ENCODE results near the gene F2RL3.

Gene F2RL3

GRCh38 chr19:16856091-16856490, 32.7 kb upstream of the F2RL3 start:
- no peaks in the 10 kb centered on the region; the same call in 1 of the 2 replicates for H3K36me3 ChIP-seq (ENCODE audit: insufficient read depth)
- no peaks in the 10 kb centered on the region for H3K4me1 ChIP-seq (ENCODE audit: low read depth, poor library complexity, severe bottlenecking)
- TF ChIP-seq CTCF (conservative IDR thresholded peaks at IDR 0.05; ENCODE audit: low read depth, low read length) = no peak
- no peaks in the 10 kb centered on the region for H3K79me2 ChIP-seq (ENCODE audit: insufficient read depth, low read depth)
- H3K9ac ChIP-seq = no peak overlapping the region
- H2AFZ ChIP-seq (ENCODE audit: low read depth) = no peak overlapping the region
- H3K27me3 ChIP-seq (ENCODE audit: insufficient read depth, low read depth) = no peaks in the 10 kb centered on the region
- H3K4me2 ChIP-seq = no peak overlapping the region
- H3K27ac ChIP-seq = no peak overlapping the region
- H3K4me3 ChIP-seq (IDR thresholded peaks at IDR 0.05; ENCODE audit: insufficient read depth, low read depth, low read length) = no peak overlapping the region
- no peaks in the 10 kb centered on the region for H4K20me1 ChIP-seq (ENCODE audit: insufficient read depth)

- Histone ChIP-seq H3K27ac (no peak overlapping the region), H3K4me1 (ENCODE audit: low read depth, poor library complexity, severe bottlenecking) (no peaks in the 10 kb centered on the region), H3K27me3 (ENCODE audit: insufficient read depth, low read depth) (no peaks in the 10 kb centered on the region), H3K79me2 (ENCODE audit: insufficient read depth, low read depth) (no peaks in the 10 kb centered on the region), H4K20me1 (ENCODE audit: insufficient read depth) (no peaks in the 10 kb centered on the region), H2AFZ (ENCODE audit: low read depth) (no peak overlapping the region), H3K4me2 (no peak overlapping the region), H3K36me3 (ENCODE audit: insufficient read depth) (no peaks in the 10 kb centered on the region), H3K9ac (no peak overlapping the region), H3K4me3 (IDR thresholded peaks at IDR 0.05; ENCODE audit: insufficient read depth, low read depth, low read length) (no peak overlapping the region)
- TF ChIP-seq CTCF (conservative IDR thresholded peaks at IDR 0.05; ENCODE audit: low read depth, low read length) = no peak
Measured at GRCh38 chr19:16859626-16860025, 29.2 kb upstream of the F2RL3 start.

- Histone ChIP-seq H3K27me3 (ENCODE audit: insufficient read depth, low read depth) (no peaks in the 10 kb centered on the region), H3K4me3 (IDR thresholded peaks at IDR 0.05; ENCODE audit: insufficient read depth, low read depth, low read length) (no peak overlapping the region), H3K4me2 (no peak overlapping the region), H3K27ac (no peak overlapping the region), H3K9ac (no peak overlapping the region), H2AFZ (ENCODE audit: low read depth) (no peak overlapping the region), H3K36me3 (ENCODE audit: insufficient read depth) (no peaks in the 10 kb centered on the region), H3K4me1 (ENCODE audit: low read depth, poor library complexity, severe bottlenecking) (no peaks in the 10 kb centered on the region), H4K20me1 (ENCODE audit: insufficient read depth) (no peaks in the 10 kb centered on the region), H3K79me2 (ENCODE audit: insufficient read depth, low read depth) (no peaks in the 10 kb centered on the region)
- TF ChIP-seq CTCF (conservative IDR thresholded peaks at IDR 0.05; ENCODE audit: low read depth, low read length) = no peak
Measured at GRCh38 chr19:16860118-16860517, 28.7 kb upstream of the F2RL3 start.

- H4K20me1 ChIP-seq (ENCODE audit: insufficient read depth) = no peaks in the 10 kb centered on the region
- H3K9ac ChIP-seq = no peak overlapping the region
- no peaks in the 10 kb centered on the region for H3K36me3 ChIP-seq (ENCODE audit: insufficient read depth)
- no peak overlapping the region for H3K27ac ChIP-seq
- H3K79me2 ChIP-seq (ENCODE audit: insufficient read depth, low read depth) = no peaks in the 10 kb centered on the region
- no peaks in the 10 kb centered on the region for H3K4me1 ChIP-seq (ENCODE audit: low read depth, poor library complexity, severe bottlenecking)
- H3K4me2 ChIP-seq = no peak overlapping the region
- H3K27me3 ChIP-seq (ENCODE audit: insufficient read depth, low read depth) = no peaks in the 10 kb centered on the region
- no peak overlapping the region for H3K4me3 ChIP-seq (IDR thresholded peaks at IDR 0.05; ENCODE audit: insufficient read depth, low read depth, low read length)
- no peak overlapping the region for H2AFZ ChIP-seq (ENCODE audit: low read depth)
- TF ChIP-seq CTCF (conservative IDR thresholded peaks at IDR 0.05; ENCODE audit: low read depth, low read length) = no peak
Measured at GRCh38 chr19:16861011-16861410, 27.8 kb upstream of the F2RL3 start.
